Tibial nerve (tissue), 4 donors: ENCODE data around the gene ATAT1. TPM values are rescaled to one million over a fixed set of nuclear protein-coding genes. Genes with fewer than 3 reads are reported as not detected.
"Not testable (repeated sequence)": the region's sequence is repeated elsewhere in the genome, so short reads cannot be mapped to it uniquely, and the experiment has no call there.

ENCODE experiments used
- DNase-seq, 2 donors: peaks; one replicate each; pipeline ENCODE4 v3.0.0-alpha.2; 2019; ENCODE audit warnings: low spot score in 2 of 2
- H3K27ac ChIP-seq, 4 donors: fragments of 200-600 bp; sonication (generic) in 3 of 4; one replicate each; pipeline ENCODE4 v1.5.1; 2017 to 2019; ENCODE audit warnings: mild to moderate bottlenecking in 1 of 4
- H3K27me3 ChIP-seq, 2 donors: fragments of 200-600 bp; sonication (generic) in 1 of 2; one replicate each; pipeline versions ENCODE4 v1.5.1 to v1.6.0; 2017 to 2019
- H3K36me3 ChIP-seq, 3 donors: fragments of 200-600 bp; sonication (generic); one replicate each; pipeline ENCODE4 v1.5.1; 2018 to 2019
- H3K4me1 ChIP-seq, 4 donors: fragments of 200-600 bp; sonication (generic) in 3 of 4; one replicate each; pipeline ENCODE4 v1.5.1; 2017 to 2019
- H3K4me3 ChIP-seq, 4 donors: fragments of 200-600 bp; sonication (generic) in 3 of 4; one replicate each; pipeline ENCODE4 v1.5.1; 2017 to 2019; ENCODE audit warnings: mild to moderate bottlenecking in 1 of 4, moderate library complexity in 1 of 4
- H3K9me3 ChIP-seq, 4 donors: fragments of 200-600 bp; sonication (generic) in 3 of 4; one replicate each; pipeline ENCODE4 v1.5.1; 2017 to 2019
- CTCF ChIP-seq, 5 experiments: fragments of 200-600 bp in 3 of 5; fragments of 450-650 bp in 2 of 5; sonication (generic) in 3 of 5; IDR thresholded peaks; one replicate each; pipeline ENCODE4 v1.5.1; 2016 to 2019; ENCODE audit warnings: antibody characterized with exemption in 5 of 5, mild to moderate bottlenecking in 3 of 5, moderate library complexity in 2 of 5
- EP300 ChIP-seq, 2 donors: sonication (generic); formaldehyde crosslinking; IDR thresholded peaks; one replicate each; pipeline ENCODE4 v1.6.1; 2017; ENCODE audit warnings: antibody characterized with exemption in 2 of 2, mild to moderate bottlenecking in 1 of 2
- POLR2A ChIP-seq, 2 donors: fragments of 450-650 bp; IDR thresholded peaks; one replicate each; pipeline ENCODE4 v1.6.1; 2017; ENCODE audit warnings: antibody characterized with exemption in 2 of 2, mild to moderate bottlenecking in 2 of 2, moderate library complexity in 2 of 2
- WGBS, 2 donors: methylation state at CpG; one replicate each; pipeline ENCODE4 v1.1.5; 2018; 5-methylcytosine and 5-hydroxymethylcytosine counted together
- total RNA-seq, 4 donors: library from RNA; depleted of rRNA; stranded (reverse); fragments of >200 nt; gene quantifications; one replicate each; pipeline ENCODE4 v1.1.0, GENCODE V29; 2016

ATAT1 gene
- total RNA-seq, 4 donors from 2014 or later, result 5.5 to 18.0 (median 7.7) TPM

DNA sequence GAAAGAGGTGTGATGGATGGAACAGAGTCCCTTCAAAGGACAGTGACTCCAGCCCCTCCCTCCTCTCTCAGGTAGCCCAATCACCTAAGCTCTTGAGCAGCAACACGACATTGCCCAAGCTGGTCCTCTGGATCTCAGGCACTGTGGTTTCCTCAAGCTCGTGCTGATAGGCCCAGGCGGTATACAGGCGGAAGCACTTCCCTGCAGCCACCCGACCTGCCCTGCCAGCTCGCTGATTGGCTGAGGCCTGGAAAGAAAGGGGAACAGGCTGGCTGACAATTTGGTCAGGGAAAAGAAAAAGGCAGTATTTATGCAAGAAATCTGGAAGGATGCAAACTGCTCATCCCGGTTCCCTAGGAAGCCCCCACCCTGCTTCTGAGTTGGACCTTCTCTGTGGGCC, 29.8 kb downstream of the ATAT1 start:
- H3K9me3 ChIP-seq, result no peaks in the 10 kb centered on the region
- no peak overlapping the region for H3K27ac ChIP-seq
- H3K4me1 ChIP-seq, result no peaks in the 10 kb centered on the region
- DNase-seq, result no peak
- no peak overlapping the region for H3K4me3 ChIP-seq
- TF ChIP-seq POLR2A (IDR thresholded peaks at IDR 0.05) (no peak), EP300 (IDR thresholded peaks at IDR 0.05) (no peak), CTCF (IDR thresholded peaks at IDR 0.05) (no peak)
- 68 to 75% methylated on average over 7 of the region's 7 CpGs for WGBS, 2 donors
- H3K27me3 ChIP-seq, result no peaks in the 10 kb centered on the region
- H3K36me3 ChIP-seq, result peaks cover 2 to 100% (median 48%) of the 10 kb centered on the region in 3 donors

- no peaks in the 10 kb centered on the region for H3K4me1 ChIP-seq
- H3K9me3 ChIP-seq, result no peaks in the 10 kb centered on the region
- H3K27ac ChIP-seq, result no peak overlapping the region
- H3K4me3 ChIP-seq, result no peak overlapping the region
- DNase-seq, result no peak
- TF ChIP-seq CTCF (IDR thresholded peaks at IDR 0.05) (no peak), POLR2A (IDR thresholded peaks at IDR 0.05) (no peak), EP300 (IDR thresholded peaks at IDR 0.05) (no peak)
- no peaks in the 10 kb centered on the region for H3K27me3 ChIP-seq
- peaks cover 2 to 100% (median 50%) of the 10 kb centered on the region in 3 donors for H3K36me3 ChIP-seq
Observed at GRCh38 chr6:30657454-30657853, 30.8 kb downstream of the ATAT1 start.

- H3K4me1 ChIP-seq, H3K4me3 ChIP-seq, H3K27me3 ChIP-seq, H3K9me3 ChIP-seq, DNase-seq, H3K27ac ChIP-seq: not testable (repeated sequence)
- WGBS, 2 donors, result 89 to 90% methylated on average over 5 of the region's 5 CpGs
- H3K36me3 ChIP-seq, result peaks cover 2 to 100% (median 50%) of the 10 kb centered on the region in 3 donors
Observed at GRCh38 chr6:30657922-30658321, 31.2 kb downstream of the ATAT1 start.

DNA sequence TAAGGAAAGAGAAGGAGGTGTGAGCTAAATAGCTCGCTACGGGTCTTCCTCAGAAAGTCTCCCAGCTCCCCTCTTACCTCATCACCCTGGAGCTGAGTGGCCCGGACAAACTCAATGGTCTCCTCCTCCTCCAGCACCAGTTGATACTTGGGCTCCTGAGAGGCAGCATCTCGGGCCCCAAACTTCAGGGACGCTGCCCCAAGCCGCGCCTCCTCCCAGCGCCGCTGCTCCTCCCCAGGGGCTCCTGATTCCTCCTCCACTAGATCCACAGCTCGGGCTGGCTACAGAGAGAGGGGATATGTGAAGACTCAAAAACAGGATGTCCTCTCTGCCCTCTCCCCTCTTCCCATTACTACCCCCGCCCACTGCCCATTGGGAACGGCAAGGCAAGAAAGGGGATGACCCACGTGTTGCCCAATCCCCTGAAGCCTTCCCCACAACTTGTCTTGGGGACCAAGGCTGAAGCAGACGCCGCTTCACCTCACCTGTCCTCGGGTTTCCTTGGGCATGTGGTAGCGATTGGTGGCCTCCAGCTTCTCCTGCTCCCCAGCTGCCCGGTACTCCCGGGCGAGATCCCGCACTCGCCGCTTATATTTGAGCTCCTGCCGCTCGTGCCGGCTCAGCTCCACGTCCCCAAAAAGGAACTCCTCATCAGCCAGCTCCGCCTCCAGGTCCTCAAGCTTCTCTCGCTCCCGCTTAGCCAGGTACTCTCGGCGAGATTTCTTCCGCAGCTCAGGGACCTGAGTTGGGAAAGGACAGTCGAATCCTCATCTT, 38.5 kb downstream of the ATAT1 start:
- H3K4me3 ChIP-seq, result no peak overlapping the region
- H3K27ac ChIP-seq, result no peak overlapping the region
- H3K9me3 ChIP-seq, result no peaks in the 10 kb centered on the region
- H3K36me3 ChIP-seq, result peaks cover 4 to 100% (median 31%) of the 10 kb centered on the region in 3 donors
- H3K27me3 ChIP-seq, result no peaks in the 10 kb centered on the region
- DNase-seq, result no peak
- WGBS, 2 donors, result 91 to 92% methylated on average over 34 of the region's 34 CpGs
- peaks cover 0 to 1% (median 0%) of the 10 kb centered on the region in 4 donors for H3K4me1 ChIP-seq
- no peak for TF ChIP-seq EP300 (IDR thresholded peaks at IDR 0.05)
- TF ChIP-seq POLR2A (IDR thresholded peaks at IDR 0.05), result no peak
- no peak for TF ChIP-seq CTCF (IDR thresholded peaks at IDR 0.05)

DNA sequence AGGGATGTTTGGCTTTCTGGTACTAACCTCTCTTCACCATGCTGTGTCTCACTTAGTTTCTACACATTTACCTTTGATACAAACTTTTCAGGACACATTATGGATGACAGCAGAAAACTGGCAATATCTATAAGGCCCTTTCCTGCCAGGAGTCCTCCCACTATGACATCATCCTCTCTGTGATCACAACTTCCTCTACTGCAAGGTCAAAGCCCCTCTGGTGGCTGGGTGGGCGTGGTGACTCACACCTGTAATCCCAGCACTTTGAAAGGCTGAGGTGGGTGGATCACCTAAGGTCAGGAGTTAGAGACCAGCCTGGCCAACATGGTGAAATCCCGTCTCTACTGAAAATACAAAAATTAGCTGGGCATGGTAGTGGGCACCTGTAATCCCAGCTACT, 39.6 kb downstream of the ATAT1 start:
- H3K36me3 ChIP-seq, result peaks cover 4 to 98% (median 31%) of the 10 kb centered on the region in 3 donors
- 80 to 81% methylated on average over 2 of the region's 2 CpGs for WGBS, 2 donors
- H3K4me3 ChIP-seq, H3K27me3 ChIP-seq, DNase-seq, H3K9me3 ChIP-seq, H3K27ac ChIP-seq: not testable (repeated sequence)
- H3K4me1 ChIP-seq, result peaks cover 0 to 12% (median 2%) of the 10 kb centered on the region in 4 donors

DNA sequence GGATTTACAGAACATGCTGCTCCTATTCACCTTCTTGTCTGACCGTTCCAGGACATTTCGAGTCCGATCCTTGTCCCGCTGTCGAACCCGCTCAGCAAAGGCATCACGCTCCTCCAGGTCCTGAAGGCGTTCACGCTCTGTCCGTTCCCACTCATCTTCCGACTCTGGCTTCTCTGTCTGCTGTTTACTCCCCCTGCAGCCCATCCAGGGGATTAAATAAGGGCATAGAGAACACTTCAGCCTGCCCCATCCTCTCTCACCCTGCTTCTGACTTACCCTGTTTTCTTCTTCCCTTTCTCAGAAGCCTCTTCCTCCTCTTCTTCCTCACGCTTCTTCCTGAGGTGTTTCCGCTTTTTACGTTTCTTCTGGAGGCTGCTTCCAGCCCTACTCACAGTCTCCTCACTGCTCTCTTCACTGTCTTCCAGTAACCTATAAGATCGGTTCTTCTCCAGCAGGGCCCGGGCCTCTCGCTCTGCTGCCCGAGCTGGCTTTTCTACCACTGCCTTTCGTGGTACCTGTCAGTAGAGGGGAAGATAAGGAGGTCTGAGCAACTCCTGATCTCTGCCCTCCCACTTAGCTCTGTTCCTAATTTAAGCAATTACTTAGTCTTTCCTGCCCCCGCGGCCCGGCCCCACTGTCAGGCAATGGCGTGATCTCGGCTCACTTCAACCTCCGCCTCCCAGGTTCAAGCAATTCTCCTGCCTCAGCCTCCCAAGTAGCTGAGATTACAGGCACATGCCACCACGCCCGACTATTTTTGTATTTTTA, 44.3 kb downstream of the ATAT1 start:
- Histone ChIP-seq H3K27ac (no peak overlapping the region), H3K27me3 (no peaks in the 10 kb centered on the region), H3K36me3 (peaks cover 0 to 58% (median 12%) of the 10 kb centered on the region in 3 donors), H3K4me1 (peaks cover 0 to 30% (median 10%) of the 10 kb centered on the region in 4 donors), H3K4me3 (no peak overlapping the region), H3K9me3 (no peaks in the 10 kb centered on the region)
- TF ChIP-seq EP300 (IDR thresholded peaks at IDR 0.05) (no peak), POLR2A (IDR thresholded peaks at IDR 0.05) (no peak), CTCF (IDR thresholded peaks at IDR 0.05) (no peak)
- DNase-seq, result no peak
- 85 to 86% methylated on average over 27 of the region's 27 CpGs for WGBS, 2 donors
